NT2/D1 (cell line): Measurements from ENCODE around the gene NEURL3.

ENCODE experiments used
- YY1 ChIP-seq: IDR thresholded peaks from 2 replicates; pipeline ENCODE4 v1.6.1; 2011; ENCODE audit not compliant: insufficient read length, insufficient read depth
- ZNF274 ChIP-seq: IDR thresholded peaks from 2 replicates; pipeline ENCODE4 v1.6.1; 2011; ENCODE audit warnings: mild to moderate bottlenecking, low read depth, low read length

- TF ChIP-seq YY1: no peak
- no peak for TF ChIP-seq ZNF274
Observed at GRCh38 chr2:96449637-96450036, 55.5 kb downstream of the NEURL3 start.
